ENCODE measurements around the gene TMEM121B.

- TF ChIP-seq CTCF (conservative IDR thresholded peaks at IDR 0.05) (no peak), ZFX (IDR thresholded peaks at IDR 0.05) (no peak)
Measured at GRCh38 chr22:17167486-17167885, 46.3 kb upstream of the TMEM121B start.

All from C4-2B (cell line).